ENCODE results near the gene PLIN3.

DNA sequence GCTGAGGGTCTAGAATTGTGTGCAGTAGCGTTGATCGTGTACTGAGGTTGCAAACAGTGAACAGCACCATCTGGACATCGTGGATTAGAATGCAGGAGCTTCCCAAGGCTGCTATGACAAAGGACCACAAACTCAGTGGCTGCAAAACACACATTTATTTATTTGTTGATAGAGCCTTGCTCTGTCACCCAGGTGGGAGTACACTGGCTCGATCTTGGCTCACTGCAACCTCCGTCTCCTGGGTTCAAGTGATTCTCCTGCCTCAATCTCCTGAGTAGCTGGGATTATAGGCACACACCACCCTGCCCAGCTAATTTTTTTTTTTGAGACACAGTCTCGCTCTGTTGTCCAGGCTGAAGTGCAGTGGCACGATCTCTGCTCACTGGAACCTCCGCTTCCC, 39.5 kb upstream of the PLIN3 start:
- no peak for TF ChIP-seq SRF (CRISPR knock-in tag; IDR thresholded peaks at IDR 0.05)
- no peak for TF ChIP-seq CHD2 (IDR thresholded peaks at IDR 0.05; ENCODE audit: low read depth, low read length)
- TF ChIP-seq HDAC2 (IDR thresholded peaks at IDR 0.05) = no peak
- TF ChIP-seq NFE2 (IDR thresholded peaks at IDR 0.05; ENCODE audit: low read depth) = no peak
- no peak for TF ChIP-seq ZNF274 (IDR thresholded peaks at IDR 0.05; ENCODE audit: borderline replicate concordance, low read depth, low read length)

Data from K562 (cell line).